GM12801 (cell line): Measurements from ENCODE around the gene ARHGDIG.

ENCODE experiments used
- CTCF ChIP-seq: IDR thresholded peaks from one replicate; pipeline ENCODE4 v1.5.1; 2011; ENCODE audit warnings: control low read depth; ENCODE audit not compliant: insufficient read length; ENCODE audit errors: extremely low read depth

ARHGDIG gene

DNA sequence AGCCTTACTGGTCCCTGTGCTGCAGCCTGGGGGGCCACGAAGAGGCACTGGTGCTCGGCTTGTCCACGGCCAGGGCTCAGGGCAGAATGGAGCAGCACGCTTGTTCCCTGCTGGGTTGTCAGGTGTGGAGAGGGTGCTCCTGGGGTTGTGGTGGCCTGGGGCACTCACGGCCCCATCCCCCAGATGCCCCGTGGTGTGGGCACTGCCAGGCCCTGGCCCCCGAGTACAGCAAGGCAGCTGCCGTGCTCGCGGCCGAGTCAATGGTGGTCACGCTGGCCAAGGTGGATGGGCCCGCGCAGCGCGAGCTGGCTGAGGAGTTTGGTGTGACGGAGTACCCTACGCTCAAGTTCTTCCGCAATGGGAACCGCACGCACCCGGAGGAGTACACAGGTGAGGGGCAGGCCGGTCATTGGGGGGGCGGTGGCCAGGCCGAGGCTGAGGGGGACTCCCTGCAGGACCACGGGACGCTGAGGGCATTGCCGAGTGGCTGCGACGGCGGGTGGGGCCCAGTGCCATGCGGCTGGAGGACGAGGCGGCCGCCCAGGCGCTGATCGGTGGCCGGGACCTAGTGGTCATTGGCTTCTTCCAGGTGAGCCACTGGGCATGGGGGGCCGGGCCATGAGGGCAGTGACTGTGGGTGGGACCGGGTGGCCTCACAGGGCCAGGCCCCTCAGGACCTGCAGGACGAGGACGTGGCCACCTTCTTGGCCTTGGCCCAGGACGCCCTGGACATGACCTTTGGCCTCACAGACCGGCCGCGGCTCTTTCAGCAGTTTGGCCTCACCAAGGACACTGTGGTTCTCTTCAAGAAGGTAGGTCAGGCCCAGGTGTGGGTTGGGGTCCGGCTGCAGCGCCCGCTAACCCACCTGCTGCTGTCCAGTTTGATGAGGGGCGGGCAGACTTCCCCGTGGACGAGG is 4.1 kb downstream of the ARHGDIG start:
- TF ChIP-seq CTCF = no peak

DNA sequence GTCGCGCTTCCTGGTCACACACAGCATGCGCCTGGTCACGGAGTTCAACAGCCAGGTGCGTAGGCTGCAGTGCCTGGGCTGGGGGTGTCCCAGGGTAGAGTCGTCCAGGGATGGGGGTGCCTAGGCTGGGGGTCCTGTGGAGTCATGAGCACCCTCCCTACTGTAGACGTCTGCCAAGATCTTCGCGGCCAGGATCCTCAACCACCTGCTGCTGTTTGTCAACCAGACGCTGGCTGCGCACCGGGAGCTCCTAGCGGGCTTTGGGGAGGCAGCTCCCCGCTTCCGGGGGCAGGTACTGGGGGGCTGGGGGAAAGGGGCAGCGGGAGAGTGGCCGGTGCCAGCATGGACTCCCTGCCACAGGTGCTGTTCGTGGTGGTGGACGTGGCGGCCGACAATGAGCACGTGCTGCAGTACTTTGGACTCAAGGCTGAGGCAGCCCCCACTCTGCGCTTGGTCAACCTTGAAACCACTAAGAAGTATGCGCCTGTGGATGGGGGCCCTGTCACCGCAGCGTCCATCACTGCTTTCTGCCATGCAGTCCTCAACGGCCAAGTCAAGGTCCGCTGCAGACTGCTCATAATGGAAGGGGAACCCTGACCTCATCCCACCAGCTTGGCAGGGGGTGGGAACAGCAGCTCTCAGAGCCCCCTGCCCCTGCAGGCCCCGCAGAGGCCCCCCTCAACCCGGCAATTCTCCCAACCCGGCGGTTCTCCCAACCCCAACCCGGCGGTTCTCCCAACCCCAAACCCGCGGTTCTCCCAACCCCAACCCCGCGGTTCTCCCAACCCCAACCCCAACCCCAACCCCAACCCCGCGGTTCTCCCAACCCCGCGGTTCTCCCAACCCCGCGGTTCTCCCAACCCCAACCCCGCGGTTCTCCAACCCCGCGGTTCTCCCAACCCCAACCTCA is 5.0 kb downstream of the ARHGDIG start:
- no peak for TF ChIP-seq CTCF

DNA sequence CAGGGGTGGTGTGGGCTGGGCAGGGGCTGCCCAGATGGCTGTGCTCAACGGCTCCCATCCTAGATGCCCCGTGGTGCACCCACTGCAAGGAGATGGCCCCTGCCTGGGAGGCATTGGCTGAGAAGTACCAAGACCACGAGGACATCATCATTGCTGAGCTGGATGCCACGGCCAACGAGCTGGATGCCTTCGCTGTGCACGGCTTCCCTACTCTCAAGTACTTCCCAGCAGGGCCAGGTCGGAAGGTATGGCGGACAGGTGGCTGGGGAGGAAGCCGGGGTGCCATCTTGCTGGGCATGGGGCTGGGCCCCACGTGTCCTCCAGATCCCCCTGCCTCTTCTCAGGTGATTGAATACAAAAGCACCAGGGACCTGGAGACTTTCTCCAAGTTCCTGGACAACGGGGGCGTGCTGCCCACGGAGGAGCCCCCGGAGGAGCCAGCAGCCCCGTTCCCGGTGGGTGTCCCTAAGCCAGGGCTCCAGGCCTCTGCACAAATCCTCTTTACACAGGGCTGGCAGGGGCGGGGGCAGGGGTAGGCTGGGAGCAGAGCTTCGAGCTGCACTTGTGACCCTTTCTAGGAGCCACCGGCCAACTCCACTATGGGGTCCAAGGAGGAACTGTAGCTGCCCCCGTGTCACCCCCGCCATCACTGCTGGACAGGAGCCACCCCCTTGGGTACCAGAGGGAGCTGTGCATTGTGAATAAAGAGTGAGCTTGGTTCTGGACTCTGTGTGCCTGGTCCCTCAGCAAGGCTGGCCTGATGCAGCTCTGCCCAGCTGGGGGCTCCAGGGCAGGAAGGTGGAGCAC is 6.3 kb downstream of the ARHGDIG start:
- no peak for TF ChIP-seq CTCF

DNA sequence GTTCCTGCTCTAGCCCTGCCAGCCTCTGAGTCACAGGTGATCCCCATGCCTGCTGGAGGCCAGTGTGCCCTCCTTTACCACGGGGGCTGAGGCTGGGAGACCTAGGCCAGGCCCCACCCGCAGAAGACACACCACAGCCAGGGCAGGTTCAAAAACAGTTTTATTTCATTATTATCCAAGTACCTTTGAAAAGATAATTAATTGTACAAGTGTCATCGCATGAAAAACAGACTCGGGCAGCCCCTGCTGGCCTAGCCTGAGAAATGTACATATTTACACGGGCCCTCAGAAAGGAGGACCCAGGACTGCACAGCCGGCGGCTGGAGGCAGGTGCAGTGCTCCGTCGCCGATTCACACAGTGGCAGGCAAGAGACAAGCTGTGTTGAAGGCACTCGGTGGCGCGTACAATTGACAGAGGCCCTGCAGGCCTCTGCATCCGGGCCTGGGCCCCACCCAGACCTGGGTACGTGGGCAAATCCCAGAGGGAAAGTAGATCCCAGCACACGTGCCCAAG is 7.0 kb downstream of the ARHGDIG start:
- no peak for TF ChIP-seq CTCF

GRCh38 chr16:287981-288920 is 7.9 kb downstream of the ARHGDIG start:
- no peak for TF ChIP-seq CTCF

GRCh38 chr16:289395-289997 is 9.1 kb downstream of the ARHGDIG start:
- TF ChIP-seq CTCF = no peak
